Activated naive CD4-positive, alpha-beta T cell treated with anti-CD3 and anti-CD28 coated beads for 36 hours (primary cell): ENCODE measurements around the gene CYB5D1. TPM values are rescaled to one million over a fixed set of nuclear protein-coding genes. Genes with fewer than 3 reads are reported as not detected.
"Not testable (repeated sequence)": the region's sequence is repeated elsewhere in the genome, so short reads cannot be mapped to it uniquely, and the experiment has no call there.

Experiments used
- CTCF ChIA-PET: fragments of 350-600 bp; sonication (Branson Sonifier 250); formaldehyde crosslinking; loops from one replicate; lab custom pipeline; 2021; ENCODE audit warnings: antibody characterized with exemption; lab: Charles Lee
- DNase-seq: peaks from one replicate; pipeline ENCODE4 v3.0.0-alpha.2; 2020
- H3K27ac Mint-ChIP-seq: one replicate; pipeline ENCODE4 v1.8.0; 2021; ENCODE audit warnings: mild to moderate bottlenecking, mixed read lengths
- H3K27me3 Mint-ChIP-seq: one replicate; pipeline ENCODE4 v1.8.0; 2021; ENCODE audit warnings: low read depth, mixed read lengths
- H3K36me3 Mint-ChIP-seq: one replicate; pipeline ENCODE4 v1.8.0; 2021; ENCODE audit warnings: low read depth, mixed read lengths
- H3K4me1 Mint-ChIP-seq: one replicate; pipeline ENCODE4 v1.8.0; 2021; ENCODE audit warnings: low read depth, mixed read lengths
- H3K4me3 Mint-ChIP-seq: one replicate; pipeline ENCODE4 v1.8.0; 2021; ENCODE audit warnings: mild to moderate bottlenecking, moderate library complexity, mixed read lengths
- H3K9me3 Mint-ChIP-seq: one replicate; pipeline ENCODE4 v1.8.0; 2021; ENCODE audit warnings: mixed read lengths
- intact Hi-C: fragments of 100-400 bp; cut with micrococcal nuclease; formaldehyde crosslinking; loops from one replicate; pipeline ENCODE4 v1.15.1; 2023
- total RNA-seq, 2 experiments: library from RNA; stranded (reverse); gene quantifications; one replicate each; pipeline ENCODE4 v1.2.3, GENCODE V29; 2021

Gene CYB5D1
- total RNA-seq, 2 experiments from 2014 or later: 6.1 to 6.5 TPM

GRCh38 chr17:7854851-7855659 lies 2.7 kb upstream of the CYB5D1 start, which contains the start of gene TMEM88:
Gene TMEM88, plus strand, starts transcription at chr17:7855066. Its CDS starts 9 bp downstream, at chr17:7855075.
- intact Hi-C loops: loop anchor here (5.0 kb wide), 1 partner anchor 548 kb away; the partner anchor contains the start of gene EIF5A
- no peaks in the 10 kb centered on the region for H3K27me3 Mint-ChIP-seq
- CTCF ChIA-PET: no interaction called here
- peaks cover 31% of the 10 kb centered on the region for H3K36me3 Mint-ChIP-seq
- peaks cover 42% of the 10 kb centered on the region for H3K4me1 Mint-ChIP-seq
- no peak within 1 kb of the TSS for H3K4me3 Mint-ChIP-seq
- H3K9me3 Mint-ChIP-seq: no peaks in the 10 kb centered on the region
- peak within 1 kb of the TSS; percentile 39 for H3K27ac Mint-ChIP-seq
- no peak for DNase-seq

GRCh38 chr17:7855660-7856010 lies 2.2 kb upstream of the CYB5D1 start:
- H3K4me1 Mint-ChIP-seq: peaks cover 36% of the 10 kb centered on the region
- CTCF ChIA-PET: interaction anchor here (0.9 to 1.6 kb wide), 2 partner anchors 11 to 32 kb away, joined by 3 to 5 read pairs; no protein-coding TSS in a partner anchor
- no peak overlapping the region for H3K27ac Mint-ChIP-seq
- H3K27me3 Mint-ChIP-seq: no peaks in the 10 kb centered on the region
- DNase-seq: no peak
- no peak overlapping the region for H3K4me3 Mint-ChIP-seq
- H3K36me3 Mint-ChIP-seq: peaks cover 28% of the 10 kb centered on the region
- intact Hi-C loops: loop anchor here (2.0 to 5.0 kb wide), 3 partner anchors 185 to 548 kb away; partner anchors contain the start of gene EIF5A
- no peaks in the 10 kb centered on the region for H3K9me3 Mint-ChIP-seq

GRCh38 chr17:7856011-7856810 lies 1.6 kb upstream of the CYB5D1 start:
- no peak for DNase-seq
- CTCF ChIA-PET: interaction anchor here (0.7 to 1.6 kb wide), 10 partner anchors 11 to 170 kb away, joined by 3 to 11 read pairs (median 5); no protein-coding TSS in a partner anchor
- intact Hi-C loops: loop anchor here (2.0 to 5.0 kb wide), 3 partner anchors 185 to 549 kb away; partner anchors contain the start of gene EIF5A
- Mint-ChIP-seq H3K4me3 (no peak overlapping the region), H3K27ac (no peak overlapping the region), H3K4me1 (peaks cover 30% of the 10 kb centered on the region), H3K36me3 (peaks cover 23% of the 10 kb centered on the region), H3K27me3 (no peaks in the 10 kb centered on the region), H3K9me3 (no peaks in the 10 kb centered on the region)

GRCh38 chr17:7856811-7857712 lies 741 bp upstream of the CYB5D1 start, which contains the start of gene NAA38:
Gene NAA38, minus strand, starts transcription at chr17:7857559. Its CDS starts 96 bp downstream, at chr17:7857463.
- no peak within 1 kb of the TSS for H3K27ac Mint-ChIP-seq
- H3K4me3 Mint-ChIP-seq: no peak within 1 kb of the TSS
- H3K36me3 Mint-ChIP-seq: peaks cover 15% of the 10 kb centered on the region
- peak; percentile 98 for DNase-seq
- no peaks in the 10 kb centered on the region for H3K27me3 Mint-ChIP-seq
- peaks cover 22% of the 10 kb centered on the region for H3K4me1 Mint-ChIP-seq
- H3K9me3 Mint-ChIP-seq: no peaks in the 10 kb centered on the region
- CTCF ChIA-PET: interaction anchor here (0.6 to 1.6 kb wide), 18 partner anchors 12 to 342 kb away, joined by 3 to 11 read pairs (median 3); no protein-coding TSS in a partner anchor
- intact Hi-C loops: loop anchor here (1.0 to 5.0 kb wide), 12 partner anchors 13 to 550 kb away; partner anchors contain the start of genes CNTROB, EIF5A, KDM6B and WRAP53

- H3K27me3 Mint-ChIP-seq: no peaks in the 10 kb centered on the region
- DNase-seq: peak; percentile 53
- H3K9me3 Mint-ChIP-seq: no peaks in the 10 kb centered on the region
- H3K4me3 Mint-ChIP-seq: no peak overlapping the region
- peaks cover 16% of the 10 kb centered on the region for H3K4me1 Mint-ChIP-seq
- H3K27ac Mint-ChIP-seq: no peak overlapping the region
- CTCF ChIA-PET: interaction anchor here (1.1 to 1.2 kb wide), 3 partner anchors 8 to 57 kb away, joined by 3 read pairs; partner anchors contain the start of gene RNF227
- peaks cover 10% of the 10 kb centered on the region for H3K36me3 Mint-ChIP-seq
- intact Hi-C loops: loop anchor here (5.0 kb wide), 1 partner anchor 551 kb away; the partner anchor contains the start of gene EIF5A
Measured at GRCh38 chr17:7858522-7858810, 663 bp downstream of the CYB5D1 start.

GRCh38 chr17:7859028-7859427 lies 1.2 kb downstream of the CYB5D1 start:
- Mint-ChIP-seq H3K9me3 (no peaks in the 10 kb centered on the region), H3K27me3 (no peaks in the 10 kb centered on the region), H3K27ac (no peak overlapping the region), H3K4me1 (peaks cover 11% of the 10 kb centered on the region), H3K36me3 (peaks cover 11% of the 10 kb centered on the region), H3K4me3 (no peak overlapping the region)
- CTCF ChIA-PET: interaction anchor here (0.8 to 7.3 kb wide), 6 partner anchors 8 to 182 kb away, joined by 3 to 99 read pairs (median 3); partner anchors contain the start of gene RNF227
- intact Hi-C loops: loop anchor here (5.0 kb wide), 1 partner anchor 552 kb away; the partner anchor contains the start of gene EIF5A
- DNase-seq: no peak

- peak; percentile 56 for DNase-seq
- CTCF ChIA-PET: interaction anchor here (0.7 to 7.3 kb wide), 18 partner anchors 9 to 195 kb away, joined by 3 to 99 read pairs (median 4); partner anchors contain the start of genes CHD3 and CNTROB
- peaks cover 11% of the 10 kb centered on the region for H3K4me1 Mint-ChIP-seq
- H3K4me3 Mint-ChIP-seq: no peak overlapping the region
- no peaks in the 10 kb centered on the region for H3K9me3 Mint-ChIP-seq
- H3K27ac Mint-ChIP-seq: no peak overlapping the region
- intact Hi-C loops: loop anchor here (1.0 kb wide), 3 partner anchors 24 to 125 kb away; no protein-coding TSS in a partner anchor
- H3K36me3 Mint-ChIP-seq: peaks cover 19% of the 10 kb centered on the region
- no peaks in the 10 kb centered on the region for H3K27me3 Mint-ChIP-seq
Measured at GRCh38 chr17:7862692-7863437, 5.1 kb downstream of the CYB5D1 start.

GRCh38 chr17:7864384-7864783 lies 6.6 kb downstream of the CYB5D1 start:
- DNase-seq, H3K27me3 Mint-ChIP-seq, intact Hi-C loops, H3K9me3 Mint-ChIP-seq, H3K27ac Mint-ChIP-seq, H3K4me3 Mint-ChIP-seq: not testable (repeated sequence)
- peaks cover 21% of the 10 kb centered on the region for H3K4me1 Mint-ChIP-seq
- H3K36me3 Mint-ChIP-seq: peaks cover 19% of the 10 kb centered on the region
- CTCF ChIA-PET: interaction anchor here (0.8 to 7.3 kb wide), 11 partner anchors 9 to 192 kb away, joined by 3 to 99 read pairs (median 4); partner anchors contain the start of gene CNTROB

- intact Hi-C loops: no loop called here
- CTCF ChIA-PET: interaction anchor here (0.8 to 7.3 kb wide), 5 partner anchors 32 to 192 kb away, joined by 3 to 99 read pairs (median 9); no protein-coding TSS in a partner anchor
- H3K4me1 Mint-ChIP-seq: peaks cover 21% of the 10 kb centered on the region
Measured at GRCh38 chr17:7864995-7865650, 7.3 kb downstream of the CYB5D1 start.

GRCh38 chr17:7867881-7868329 lies 10.1 kb downstream of the CYB5D1 start:
- Mint-ChIP-seq H3K27me3 (no peaks in the 10 kb centered on the region), H3K36me3 (peaks cover 23% of the 10 kb centered on the region), H3K27ac (peak overlapping the region; percentile 51), H3K9me3 (no peaks in the 10 kb centered on the region), H3K4me3 (peak overlapping the region; percentile 0), H3K4me1 (peaks cover 21% of the 10 kb centered on the region)
- CTCF ChIA-PET: interaction anchor here (1.2 to 3.0 kb wide), 3 partner anchors 30 to 192 kb away, joined by 3 to 15 read pairs (median 4); no protein-coding TSS in a partner anchor
- DNase-seq: no peak
- intact Hi-C loops: no loop called here

More at GRCh38 chr17:7864995-7865650, 7.3 kb downstream of the CYB5D1 start:
- DNase-seq: no peak
- H3K4me3 Mint-ChIP-seq: no peak overlapping the region
- no peak overlapping the region for H3K27ac Mint-ChIP-seq
- H3K27me3 Mint-ChIP-seq: no peaks in the 10 kb centered on the region
- no peaks in the 10 kb centered on the region for H3K9me3 Mint-ChIP-seq
- peaks cover 17% of the 10 kb centered on the region for H3K36me3 Mint-ChIP-seq
